Measurements from ENCODE around the gene TMC7. TPM values are rescaled to one million over a fixed set of nuclear protein-coding genes. Genes with fewer than 3 reads are reported as not detected.

TMC7 gene
- under 1 TPM in 1 of 5 experiments, not detected in 4; 0.07 TPM for total RNA-seq
- polyA plus RNA-seq, result not detected
- not detected for total RNA-seq

DNA sequence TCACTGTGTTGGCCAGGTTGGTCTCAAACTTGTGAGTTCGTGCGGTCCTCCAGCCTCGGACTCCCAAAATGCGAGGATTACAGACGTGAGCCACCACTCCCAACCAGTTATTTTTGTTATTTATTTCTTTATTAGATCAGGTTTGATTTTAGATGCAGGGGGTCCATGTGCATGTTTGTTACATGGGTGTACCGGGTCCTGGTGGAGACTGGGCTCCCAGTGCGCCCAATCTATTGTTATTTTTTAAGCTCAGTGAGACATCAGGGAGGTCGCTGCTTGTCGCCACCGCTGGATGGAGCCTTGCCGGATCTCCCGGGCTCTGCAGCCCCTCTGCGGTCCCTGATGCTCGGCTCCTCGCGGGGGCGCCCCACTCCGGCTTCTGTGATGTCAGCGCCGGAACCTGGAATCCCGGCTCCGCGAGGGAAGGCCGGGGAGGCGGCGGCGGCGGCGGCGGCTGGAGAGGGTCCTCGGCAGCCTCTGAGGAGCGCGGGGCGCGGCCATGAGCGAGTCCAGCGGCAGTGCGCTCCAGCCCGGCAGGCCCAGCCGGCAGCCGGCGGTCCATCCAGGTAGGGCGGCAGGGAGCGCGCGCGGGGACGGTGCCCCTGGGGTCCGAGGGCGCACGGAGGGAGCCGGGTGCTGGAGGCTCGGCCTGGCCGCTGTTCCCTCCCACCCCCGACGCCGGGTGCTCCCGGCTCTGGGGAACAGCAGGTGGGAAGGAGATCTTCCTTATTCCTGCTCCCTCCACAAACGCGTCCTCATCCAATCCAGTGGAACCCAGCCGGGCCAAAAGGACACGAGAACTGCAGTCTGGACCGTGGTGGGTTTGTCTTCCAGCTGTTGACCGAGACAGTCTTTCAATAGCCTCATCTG, at the start of gene TMC7:
Gene TMC7 (plus strand): TSS at position 370 of the 870 bp plus-strand sequence. CDS start 130 bp downstream, at position 500.
- ChIA-PET POLR2A (no interaction called here), CTCF (no interaction called here)
- Mint-ChIP-seq H3K36me3 (peaks cover 0 to 4% (median 0%) of the 10 kb centered on the region in 5 donors), H3K9me3 (peaks cover 0 to 3% (median 0%) of the 10 kb centered on the region in 11 donors), H3K4me3 (peak within 1 kb of the TSS in 7 of 10 donors; percentile 25 to 55 (median 38)), H3K27ac (no peak within 1 kb of the TSS), H3K4me1 (peaks cover 0 to 6% (median 4%) of the 10 kb centered on the region in 7 donors), H3K27me3 (peaks cover 27 to 50% (median 46%) of the 10 kb centered on the region in 5 donors)
- H3K27me3 ChIP-seq (ENCODE audit: control insufficient read depth in 2 of 2, insufficient read depth in 2 of 2, low read length in 2 of 2), result no peaks in the 10 kb centered on the region
- H3K27ac ChIP-seq (ENCODE audit: low read depth, low read length), result no peak within 1 kb of the TSS
- no peaks in the 10 kb centered on the region for H3K36me3 ChIP-seq (ENCODE audit: control insufficient read depth in 2 of 3, insufficient read depth in 3 of 3, low read length in 3 of 3)
- H3K4me3 ChIP-seq (ENCODE audit: low read length), result no peak within 1 kb of the TSS
- ATAC-seq, result no peak
- intact Hi-C loops (cut with micrococcal nuclease), result no loop called here
- no peaks in the 10 kb centered on the region for H3K9me3 ChIP-seq (ENCODE audit: control insufficient read depth in 2 of 3, low read length in 3 of 3)
- DNase-seq, result peak in 1 of 9 donors; percentile 22
- no peaks in the 10 kb centered on the region for H3K4me1 ChIP-seq (ENCODE audit: control insufficient read depth in 2 of 2, insufficient read depth in 2 of 2, low read length in 2 of 2)

DNA sequence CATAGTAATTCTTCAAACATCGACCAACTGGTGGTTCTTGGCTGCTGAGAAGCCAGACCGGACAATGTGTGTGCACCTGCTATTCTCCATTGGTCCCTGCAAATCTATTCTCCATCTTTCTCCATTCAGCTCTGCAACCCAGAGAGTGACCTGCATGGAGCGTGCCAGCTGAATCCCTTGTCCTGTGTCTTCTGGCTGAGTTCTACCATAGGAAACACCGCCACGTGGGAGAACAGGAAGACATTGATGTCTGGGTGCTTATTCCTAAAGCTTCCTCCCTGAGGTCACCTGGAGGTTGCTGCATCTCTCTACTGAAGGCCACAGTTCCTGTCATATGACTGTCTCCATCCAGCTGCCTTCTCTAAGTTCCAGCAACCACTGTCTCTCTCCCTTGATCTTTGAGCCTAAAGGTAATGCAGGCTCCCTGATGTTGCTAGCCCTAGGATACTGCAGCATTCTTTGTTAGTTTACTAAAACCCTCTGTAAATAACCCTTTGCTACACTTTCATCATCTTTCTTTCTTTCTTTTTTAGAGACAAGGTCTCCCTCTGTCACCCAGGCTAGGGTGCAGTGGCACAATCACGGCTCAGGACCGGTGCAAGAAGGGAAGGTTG, 46.9 kb upstream of the TMC7 start:
- H3K27me3 ChIP-seq (ENCODE audit: control insufficient read depth in 2 of 2, insufficient read depth in 2 of 2, low read length in 2 of 2), result no peaks in the 10 kb centered on the region
- ChIA-PET POLR2A (no interaction called here), CTCF (no interaction called here)
- Mint-ChIP-seq H3K36me3 (peaks cover 0 to 6% (median 0%) of the 10 kb centered on the region in 5 donors), H3K4me3 (peak overlapping the region in 1 of 10 donors; percentile 41), H3K4me1 (peaks cover 0 to 16% (median 5%) of the 10 kb centered on the region in 7 donors), H3K27ac (peak overlapping the region in 1 of 9 donors; percentile 40), H3K9me3 (no peaks in the 10 kb centered on the region), H3K27me3 (peaks cover 0 to 2% (median 0%) of the 10 kb centered on the region in 5 donors)
- DNase-seq (no peak), ATAC-seq (no peak)
- no peak overlapping the region for H3K4me3 ChIP-seq (ENCODE audit: low read length)
- no peak overlapping the region for H3K27ac ChIP-seq (ENCODE audit: low read depth, low read length)
- no peaks in the 10 kb centered on the region for H3K36me3 ChIP-seq (ENCODE audit: control insufficient read depth in 2 of 3, insufficient read depth in 3 of 3, low read length in 3 of 3)
- H3K9me3 ChIP-seq (ENCODE audit: control insufficient read depth in 2 of 3, low read length in 3 of 3), result no peaks in the 10 kb centered on the region
- intact Hi-C loops (cut with micrococcal nuclease), result no loop called here
- no peaks in the 10 kb centered on the region for H3K4me1 ChIP-seq (ENCODE audit: control insufficient read depth in 2 of 2, insufficient read depth in 2 of 2, low read length in 2 of 2)

GRCh38 chr16:18937390-18937789, 46.3 kb upstream of the TMC7 start:
- H3K4me1 ChIP-seq (ENCODE audit: control insufficient read depth in 2 of 2, insufficient read depth in 2 of 2, low read length in 2 of 2), result no peaks in the 10 kb centered on the region
- Mint-ChIP-seq H3K9me3 (no peaks in the 10 kb centered on the region), H3K36me3 (peaks cover 0 to 6% (median 0%) of the 10 kb centered on the region in 5 donors), H3K27ac (no peak overlapping the region), H3K27me3 (peaks cover 0 to 2% (median 0%) of the 10 kb centered on the region in 5 donors), H3K4me1 (peaks cover 0 to 13% (median 5%) of the 10 kb centered on the region in 7 donors), H3K4me3 (no peak overlapping the region)
- H3K27me3 ChIP-seq (ENCODE audit: control insufficient read depth in 2 of 2, insufficient read depth in 2 of 2, low read length in 2 of 2), result no peaks in the 10 kb centered on the region
- H3K36me3 ChIP-seq (ENCODE audit: control insufficient read depth in 2 of 3, insufficient read depth in 3 of 3, low read length in 3 of 3), result no peaks in the 10 kb centered on the region
- intact Hi-C loops (cut with micrococcal nuclease), result no loop called here
- ATAC-seq (no peak), DNase-seq (no peak)
- H3K27ac ChIP-seq (ENCODE audit: low read depth, low read length), result no peak overlapping the region
- CTCF ChIA-PET, result no interaction called here
- H3K4me3 ChIP-seq (ENCODE audit: low read length), result no peak overlapping the region
- POLR2A ChIA-PET, result no interaction called here
- H3K9me3 ChIP-seq (ENCODE audit: control insufficient read depth in 2 of 3, low read length in 3 of 3), result no peaks in the 10 kb centered on the region

DNA sequence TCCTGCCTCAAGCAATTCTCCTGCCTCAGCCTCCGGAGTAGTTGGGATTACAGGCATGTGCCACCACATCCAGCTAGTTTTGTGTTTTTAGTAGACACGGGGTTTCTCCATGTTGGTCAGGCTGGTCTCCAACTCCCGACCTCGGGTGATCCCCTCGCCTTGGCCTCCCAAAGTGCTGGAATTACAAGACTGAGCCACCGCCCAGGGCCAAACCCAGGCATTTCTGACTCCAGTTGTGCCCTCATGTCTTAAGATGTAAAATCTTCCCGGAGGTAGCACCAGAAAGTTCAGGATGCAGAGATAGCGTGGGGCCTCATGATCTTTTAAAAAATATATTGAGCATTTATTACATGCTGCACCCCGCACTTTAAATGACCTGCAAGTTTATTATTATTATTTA, 44.7 kb upstream of the TMC7 start:
- ATAC-seq (no peak), DNase-seq (no peak)
- Mint-ChIP-seq H3K27me3 (peaks cover 0 to 6% (median 0%) of the 10 kb centered on the region in 5 donors), H3K4me1 (peaks cover 0 to 13% (median 5%) of the 10 kb centered on the region in 7 donors), H3K27ac (no peak overlapping the region), H3K36me3 (peaks cover 0 to 6% (median 0%) of the 10 kb centered on the region in 5 donors), H3K4me3 (no peak overlapping the region), H3K9me3 (no peaks in the 10 kb centered on the region)
- POLR2A ChIA-PET, result interaction anchor here (0.6 kb wide), 1 partner anchor 108 kb away, joined by 3 read pairs; no protein-coding TSS in a partner anchor
- Histone ChIP-seq H3K27ac (ENCODE audit: low read depth, low read length) (no peak overlapping the region), H3K4me3 (ENCODE audit: low read length) (no peak overlapping the region), H3K9me3 (ENCODE audit: control insufficient read depth in 2 of 3, low read length in 3 of 3) (no peaks in the 10 kb centered on the region), H3K4me1 (ENCODE audit: control insufficient read depth in 2 of 2, insufficient read depth in 2 of 2, low read length in 2 of 2) (no peaks in the 10 kb centered on the region), H3K27me3 (ENCODE audit: control insufficient read depth in 2 of 2, insufficient read depth in 2 of 2, low read length in 2 of 2) (no peaks in the 10 kb centered on the region), H3K36me3 (ENCODE audit: control insufficient read depth in 2 of 3, insufficient read depth in 3 of 3, low read length in 3 of 3) (no peaks in the 10 kb centered on the region)
- intact Hi-C loops (cut with micrococcal nuclease), result no loop called here
- CTCF ChIA-PET, result no interaction called here

- no peak for ATAC-seq
- DNase-seq, result no peak
- Histone ChIP-seq H3K9me3 (ENCODE audit: control insufficient read depth in 2 of 3, low read length in 3 of 3) (no peaks in the 10 kb centered on the region), H3K27me3 (ENCODE audit: control insufficient read depth in 2 of 2, insufficient read depth in 2 of 2, low read length in 2 of 2) (no peaks in the 10 kb centered on the region), H3K4me3 (ENCODE audit: low read length) (no peak overlapping the region), H3K36me3 (ENCODE audit: control insufficient read depth in 2 of 3, insufficient read depth in 3 of 3, low read length in 3 of 3) (no peaks in the 10 kb centered on the region), H3K27ac (ENCODE audit: low read depth, low read length) (no peak overlapping the region), H3K4me1 (ENCODE audit: control insufficient read depth in 2 of 2, insufficient read depth in 2 of 2, low read length in 2 of 2) (peaks cover 0 to 4% of the 10 kb centered on the region in 2 donors)
- H3K4me1 Mint-ChIP-seq, result peaks cover 6 to 29% (median 6%) of the 10 kb centered on the region in 7 donors
- intact Hi-C loops (cut with micrococcal nuclease), result no loop called here
- ChIA-PET POLR2A (no interaction called here), CTCF (interaction anchor here (0.6 kb wide), 2 partner anchors 10 to 93 kb away, joined by 4 to 5 read pairs; no protein-coding TSS in a partner anchor)
- H3K27me3 Mint-ChIP-seq, result peaks cover 0 to 8% (median 0%) of the 10 kb centered on the region in 5 donors
- no peak overlapping the region for H3K27ac Mint-ChIP-seq
- no peak overlapping the region for H3K4me3 Mint-ChIP-seq
- H3K9me3 Mint-ChIP-seq, result peaks cover 0 to 1% (median 0%) of the 10 kb centered on the region in 11 donors
- H3K36me3 Mint-ChIP-seq, result peaks cover 0 to 7% (median 0%) of the 10 kb centered on the region in 5 donors
Observed at GRCh38 chr16:18941471-18941870, 42.3 kb upstream of the TMC7 start.

GRCh38 chr16:18942061-18942460, 41.7 kb upstream of the TMC7 start:
- peaks cover 0 to 8% (median 0%) of the 10 kb centered on the region in 5 donors for H3K27me3 Mint-ChIP-seq
- ATAC-seq (no peak), DNase-seq (no peak)
- H3K4me1 Mint-ChIP-seq, result peaks cover under 1 to 27% (median 6%) of the 10 kb centered on the region in 7 donors
- POLR2A ChIA-PET, result no interaction called here
- Histone ChIP-seq H3K9me3 (ENCODE audit: control insufficient read depth in 2 of 3, low read length in 3 of 3) (no peaks in the 10 kb centered on the region), H3K27me3 (ENCODE audit: control insufficient read depth in 2 of 2, insufficient read depth in 2 of 2, low read length in 2 of 2) (no peaks in the 10 kb centered on the region), H3K27ac (ENCODE audit: low read depth, low read length) (no peak overlapping the region), H3K4me1 (ENCODE audit: control insufficient read depth in 2 of 2, insufficient read depth in 2 of 2, low read length in 2 of 2) (peaks cover 0 to 4% of the 10 kb centered on the region in 2 donors), H3K36me3 (ENCODE audit: control insufficient read depth in 2 of 3, insufficient read depth in 3 of 3, low read length in 3 of 3) (no peaks in the 10 kb centered on the region), H3K4me3 (ENCODE audit: low read length) (no peak overlapping the region)
- peaks cover 0 to 1% (median 0%) of the 10 kb centered on the region in 11 donors for H3K9me3 Mint-ChIP-seq
- intact Hi-C loops (cut with micrococcal nuclease), result no loop called here
- peak overlapping the region in 1 of 9 donors; percentile 10 for H3K27ac Mint-ChIP-seq
- H3K4me3 Mint-ChIP-seq, result no peak overlapping the region
- CTCF ChIA-PET, result no interaction called here
- H3K36me3 Mint-ChIP-seq, result peaks cover 0 to 3% (median 0%) of the 10 kb centered on the region in 5 donors
